Activated CD4-positive, CD25-positive, alpha-beta regulatory T cell (primary cell): ENCODE measurements around the gene SBNO2.
"Not testable (repeated sequence)": the region's sequence is repeated elsewhere in the genome, so short reads cannot be mapped to it uniquely, and the experiment has no call there.

Source experiments
- DNase-seq, 4 experiments: peaks; one replicate each; lab custom pipeline; 2025; lab: John Stamatoyannopoulos, UW

SBNO2 gene

DNA sequence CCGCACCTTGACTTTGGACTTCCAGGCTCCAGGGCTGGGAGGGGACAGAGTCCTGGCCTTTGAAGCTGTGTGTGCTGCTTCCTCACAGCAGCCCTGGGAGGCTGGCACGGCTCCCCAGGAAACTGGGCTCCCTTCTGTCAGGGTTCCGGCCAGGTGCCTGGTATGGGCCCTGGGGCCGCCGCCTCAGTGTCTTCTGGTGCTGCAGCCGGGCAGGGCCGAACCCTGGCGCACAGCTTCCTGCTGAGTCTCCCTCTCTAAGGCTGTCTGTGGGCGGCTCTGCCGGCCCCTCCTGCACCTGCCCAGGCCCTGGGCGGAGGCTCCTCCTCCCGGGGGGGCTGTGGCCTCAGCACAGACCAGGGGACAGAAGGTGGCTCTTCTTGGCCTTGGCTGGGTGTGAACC lies 37.9 kb downstream of the SBNO2 start:
- DNase-seq: no peak

- DNase-seq: no peak
Measured at GRCh38 chr19:1135454-1135853, 38.6 kb downstream of the SBNO2 start.

DNA sequence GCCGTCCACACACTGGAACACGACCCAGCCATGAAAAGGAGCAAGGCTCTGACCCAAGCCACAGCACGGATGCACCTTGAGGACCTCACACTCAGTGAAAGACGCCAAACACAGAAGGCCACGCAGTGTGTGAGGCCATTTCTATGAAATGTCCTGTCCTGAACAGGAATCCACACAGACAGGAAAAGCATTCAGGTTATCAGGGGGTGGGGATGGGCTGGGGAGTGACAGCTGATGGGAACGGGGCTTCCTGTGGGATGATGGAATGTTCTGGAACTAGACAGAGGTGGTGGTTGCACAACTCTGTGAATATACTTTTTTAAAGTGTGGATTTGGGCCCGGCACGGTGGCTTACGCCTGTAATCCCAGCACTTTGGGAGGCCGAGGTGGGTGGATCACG lies 39.6 kb downstream of the SBNO2 start:
- no peak for DNase-seq

- peak; percentile 33 to 55 (median 43) for DNase-seq
Measured at GRCh38 chr19:1133471-1133929, 40.6 kb downstream of the SBNO2 start.

DNA sequence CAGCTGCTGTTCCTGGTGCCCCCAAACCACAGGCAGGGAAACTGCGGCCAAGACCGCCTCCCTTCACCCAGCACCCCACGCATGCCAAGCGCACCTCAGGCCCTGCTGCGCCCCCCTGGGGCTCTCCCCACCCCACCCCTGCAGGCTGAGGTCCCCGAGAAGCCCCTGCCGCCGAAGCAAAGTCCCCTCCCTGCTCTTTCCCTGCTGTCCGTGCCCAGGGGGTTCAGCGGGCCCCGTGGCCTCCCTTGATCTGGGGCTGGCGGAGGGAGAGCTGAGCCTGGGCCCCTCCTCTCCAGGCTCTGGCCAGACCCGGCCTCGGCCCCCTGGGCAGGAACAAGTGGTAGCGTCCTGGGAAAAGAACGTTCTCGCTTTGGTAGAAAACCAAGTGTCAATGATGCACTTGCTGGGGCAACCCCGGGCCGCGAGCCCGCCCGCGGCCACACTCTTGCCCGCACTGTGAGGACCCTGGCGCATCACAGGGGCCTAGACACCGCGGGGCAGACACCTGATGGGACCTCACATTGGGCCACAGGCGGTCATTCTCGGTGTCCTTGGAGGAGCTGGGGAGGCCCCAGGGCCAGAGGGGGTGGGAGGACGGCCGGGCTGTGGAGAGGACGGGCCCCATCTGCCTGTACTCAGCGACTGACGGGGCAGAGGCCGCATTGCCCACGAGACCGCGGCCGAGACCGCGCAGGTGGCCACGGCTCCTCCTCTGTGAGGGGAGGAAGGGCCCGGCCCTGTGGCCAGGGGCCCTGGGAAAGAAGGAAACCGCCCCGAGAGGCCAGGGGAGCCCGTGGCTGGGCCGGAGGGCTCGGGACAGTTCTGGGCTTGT lies 41.3 kb downstream of the SBNO2 start:
- no peak for DNase-seq

- peak; percentile 77 to 89 (median 85) for DNase-seq
Measured at GRCh38 chr19:1131718-1132551, 42.1 kb downstream of the SBNO2 start.

DNA sequence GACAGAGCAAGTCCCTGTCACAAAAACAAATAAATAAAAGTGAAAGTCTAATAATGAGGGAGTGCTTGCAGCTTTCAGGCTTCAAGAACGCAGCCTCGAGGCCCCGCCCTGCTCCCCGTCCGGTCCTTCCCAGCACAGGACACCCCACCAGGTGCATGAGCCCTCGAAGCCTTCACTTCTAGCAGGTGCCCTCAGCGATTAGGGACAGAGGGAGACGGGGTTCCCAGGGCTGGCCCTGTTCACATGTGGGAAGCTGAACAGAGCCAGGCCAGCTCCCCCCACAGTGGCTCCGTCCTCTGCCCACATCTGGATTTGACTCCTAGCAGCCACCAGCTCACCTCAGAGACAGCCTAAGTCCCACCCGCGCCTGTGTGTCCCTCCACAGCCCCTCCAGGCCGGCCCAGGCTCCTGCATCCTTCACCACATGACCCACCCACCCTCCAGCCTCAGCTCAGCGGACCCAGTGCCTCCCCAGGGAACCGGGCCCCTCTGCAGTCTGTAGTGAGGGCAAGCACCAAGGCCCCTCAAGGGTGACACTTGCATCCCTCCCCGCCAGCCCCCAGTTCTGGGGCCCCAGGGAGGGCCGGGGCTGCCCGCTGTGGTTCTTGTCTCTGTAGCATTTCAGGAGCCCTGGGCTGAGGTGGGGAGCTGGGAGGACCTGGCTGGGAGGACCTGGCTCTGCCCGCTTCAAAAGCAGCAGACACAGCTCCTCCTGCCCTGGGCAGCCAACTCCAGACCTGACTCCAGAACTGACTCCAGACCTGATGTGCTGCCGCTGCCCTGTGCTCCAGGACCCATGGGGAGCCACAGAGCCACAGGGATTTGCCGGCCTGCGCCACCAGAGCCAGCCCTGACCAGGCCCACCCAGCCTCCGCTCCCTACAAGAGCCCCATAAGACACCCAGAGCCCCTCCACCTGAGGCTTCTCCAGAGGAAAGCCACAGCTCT lies 43.0 kb downstream of the SBNO2 start:
- peak in 3 of 4 experiments; percentile 36 to 62 (median 56) for DNase-seq

DNA sequence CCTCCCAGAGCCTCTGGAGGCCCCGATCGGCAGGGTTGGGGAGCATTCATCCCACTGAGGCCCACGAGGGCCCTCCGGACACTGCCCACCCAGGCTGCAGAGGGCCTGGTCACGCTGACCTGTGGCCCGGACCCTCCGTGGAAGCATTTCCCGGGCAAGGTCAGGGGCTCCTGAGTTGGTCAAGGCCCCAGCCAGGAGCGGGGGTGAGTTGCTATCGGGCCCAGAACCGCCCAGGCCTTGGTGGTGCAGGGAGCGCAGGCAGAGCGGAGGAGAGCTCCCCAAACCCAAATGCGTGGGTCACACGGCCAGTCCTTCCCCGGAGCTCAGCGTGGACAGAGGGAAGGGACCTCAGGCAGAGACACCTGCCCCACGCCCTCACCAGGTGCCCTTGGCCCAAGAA lies 44.5 kb downstream of the SBNO2 start:
- no peak for DNase-seq

DNA sequence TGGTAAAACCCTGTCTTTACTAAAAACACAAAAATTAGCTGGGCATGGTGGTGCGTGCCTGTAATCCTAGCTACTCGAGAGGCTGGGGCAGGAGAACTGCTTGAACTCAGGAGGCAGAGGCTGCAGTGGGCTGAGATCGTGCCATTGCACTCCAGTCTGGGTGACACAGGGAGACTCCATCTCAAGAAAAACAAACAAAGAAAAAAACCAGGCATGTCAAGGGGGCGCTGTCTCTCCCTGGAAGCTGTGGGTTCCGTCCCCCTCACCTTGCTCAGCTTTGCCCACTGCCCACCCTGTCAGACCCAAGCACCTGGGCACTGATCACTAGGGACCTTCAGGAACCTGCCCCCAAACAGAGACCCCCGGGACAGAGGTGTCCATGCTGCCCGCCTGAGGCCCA lies 45.0 kb downstream of the SBNO2 start:
- DNase-seq: not testable (repeated sequence)

DNA sequence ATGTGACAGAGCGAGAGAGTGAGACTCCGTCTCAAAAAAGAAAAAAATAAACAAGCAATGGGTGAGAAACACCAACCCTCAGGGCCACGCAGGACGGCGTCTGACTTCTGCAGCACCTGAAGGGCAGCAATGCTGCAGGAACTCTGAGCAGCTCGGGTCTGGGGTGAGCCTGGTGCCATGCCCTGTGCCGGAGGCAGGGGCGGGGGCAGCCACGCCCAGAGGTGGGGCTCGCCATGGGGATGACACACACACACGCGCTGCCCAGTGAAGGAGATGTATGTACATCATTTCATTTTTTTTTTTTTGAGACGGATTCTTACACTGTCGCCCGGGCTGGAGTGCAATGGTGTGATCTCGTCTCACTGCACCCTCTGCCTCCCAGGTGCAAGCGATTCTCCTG lies 46.0 kb downstream of the SBNO2 start:
- DNase-seq: no peak

DNA sequence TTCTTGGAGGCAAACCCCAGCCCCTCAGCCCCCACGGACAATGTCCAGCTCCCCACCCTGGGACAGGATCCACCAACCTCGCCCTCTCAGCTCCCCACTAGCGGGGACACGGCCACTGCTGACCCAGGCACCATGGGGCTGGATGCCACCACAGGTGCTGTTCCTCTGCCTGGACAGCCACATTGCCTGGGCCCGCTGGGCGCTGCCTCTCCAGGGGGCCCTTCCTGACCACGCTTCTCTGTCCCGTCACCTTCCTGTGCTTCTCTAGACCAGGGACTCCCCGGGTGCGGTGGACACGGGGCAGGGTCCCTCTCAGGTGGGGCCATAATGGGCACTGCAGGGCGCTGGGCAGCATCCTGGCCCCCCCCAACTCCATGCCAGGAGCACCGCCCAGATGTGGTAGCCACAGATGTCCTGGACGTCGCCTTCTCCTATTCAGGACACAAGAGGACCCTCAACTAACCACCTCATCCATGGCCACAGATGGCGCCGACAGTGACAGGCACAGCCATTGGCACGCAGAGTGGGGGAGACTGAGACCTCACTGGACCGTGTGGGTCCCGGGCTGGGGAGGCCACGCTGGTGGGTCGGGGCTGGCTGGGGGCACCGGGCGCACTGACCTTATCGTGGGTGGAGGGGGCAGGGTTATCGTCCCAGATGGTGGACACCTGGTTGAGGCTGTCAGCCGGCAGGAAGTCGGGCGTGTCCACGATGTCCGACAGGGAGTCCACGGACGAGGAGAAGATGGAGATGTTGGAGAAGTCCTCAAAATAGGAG lies 46.9 kb downstream of the SBNO2 start:
- no peak for DNase-seq

DNA sequence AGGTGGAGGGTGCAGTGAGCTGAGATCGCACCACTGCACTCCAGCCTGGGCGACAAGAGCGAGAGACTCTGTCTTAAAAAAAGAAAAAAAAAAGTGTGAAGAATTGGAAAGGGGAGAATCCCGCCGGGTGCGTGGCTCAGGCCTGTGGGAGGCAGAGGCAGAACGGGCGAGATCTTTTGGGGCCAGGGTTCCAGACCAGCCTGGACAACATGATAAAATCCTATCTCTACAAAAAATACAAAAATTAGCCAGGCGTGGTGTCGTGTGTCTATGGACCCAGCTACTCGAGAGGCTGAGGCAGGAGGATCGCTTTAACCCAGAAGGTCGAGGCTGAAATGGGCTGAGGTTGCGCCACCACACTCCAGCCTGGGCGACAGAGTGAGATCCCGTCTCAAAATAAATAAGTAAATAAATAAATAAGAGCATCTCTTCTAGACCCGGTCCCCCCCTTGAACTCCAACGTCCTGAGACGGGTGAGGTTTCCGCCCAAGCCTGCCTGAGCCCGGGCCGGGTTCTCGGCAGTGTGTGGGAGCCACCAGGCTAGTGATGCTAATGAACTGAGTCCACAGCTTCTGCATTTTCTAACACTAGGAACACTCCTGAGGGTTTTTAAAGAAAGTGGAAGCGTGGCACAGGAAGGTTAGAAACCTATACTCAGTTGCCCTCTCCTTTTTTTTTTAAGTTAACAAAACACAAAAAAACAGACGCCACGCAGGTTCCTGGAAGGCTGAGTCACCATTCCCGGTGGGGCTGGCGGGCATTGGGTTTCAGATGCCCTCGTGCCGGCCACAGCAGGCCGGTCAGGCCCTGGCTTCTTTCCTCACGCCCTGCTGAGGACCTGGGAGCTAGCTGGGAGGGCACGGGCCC lies 48.2 kb downstream of the SBNO2 start:
- no peak for DNase-seq

- no peak for DNase-seq
Measured at GRCh38 chr19:1123885-1124677, 50.0 kb downstream of the SBNO2 start.

- no peak for DNase-seq
Measured at GRCh38 chr19:1123381-1123780, 50.7 kb downstream of the SBNO2 start.

DNA sequence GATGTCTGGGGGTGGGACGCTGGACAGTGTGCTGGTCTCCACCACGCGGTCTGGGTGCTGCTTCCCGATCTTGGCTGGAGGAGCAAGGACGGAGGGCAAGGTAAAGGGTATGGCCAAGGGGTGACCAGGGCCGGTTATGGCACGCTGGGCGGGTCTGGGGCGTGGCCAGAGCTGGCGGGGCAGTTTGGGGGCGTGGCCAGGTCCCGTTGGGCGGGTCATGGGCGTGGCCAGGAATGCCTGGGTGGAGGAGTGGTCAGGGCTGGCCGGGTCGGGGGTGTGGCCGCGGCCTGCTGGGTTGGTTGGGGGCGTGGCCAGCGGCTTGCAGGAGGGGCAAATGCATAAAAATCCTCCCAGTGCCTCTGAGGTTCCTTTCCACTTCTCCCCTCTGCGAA lies 51.1 kb downstream of the SBNO2 start:
- DNase-seq: no peak

DNA sequence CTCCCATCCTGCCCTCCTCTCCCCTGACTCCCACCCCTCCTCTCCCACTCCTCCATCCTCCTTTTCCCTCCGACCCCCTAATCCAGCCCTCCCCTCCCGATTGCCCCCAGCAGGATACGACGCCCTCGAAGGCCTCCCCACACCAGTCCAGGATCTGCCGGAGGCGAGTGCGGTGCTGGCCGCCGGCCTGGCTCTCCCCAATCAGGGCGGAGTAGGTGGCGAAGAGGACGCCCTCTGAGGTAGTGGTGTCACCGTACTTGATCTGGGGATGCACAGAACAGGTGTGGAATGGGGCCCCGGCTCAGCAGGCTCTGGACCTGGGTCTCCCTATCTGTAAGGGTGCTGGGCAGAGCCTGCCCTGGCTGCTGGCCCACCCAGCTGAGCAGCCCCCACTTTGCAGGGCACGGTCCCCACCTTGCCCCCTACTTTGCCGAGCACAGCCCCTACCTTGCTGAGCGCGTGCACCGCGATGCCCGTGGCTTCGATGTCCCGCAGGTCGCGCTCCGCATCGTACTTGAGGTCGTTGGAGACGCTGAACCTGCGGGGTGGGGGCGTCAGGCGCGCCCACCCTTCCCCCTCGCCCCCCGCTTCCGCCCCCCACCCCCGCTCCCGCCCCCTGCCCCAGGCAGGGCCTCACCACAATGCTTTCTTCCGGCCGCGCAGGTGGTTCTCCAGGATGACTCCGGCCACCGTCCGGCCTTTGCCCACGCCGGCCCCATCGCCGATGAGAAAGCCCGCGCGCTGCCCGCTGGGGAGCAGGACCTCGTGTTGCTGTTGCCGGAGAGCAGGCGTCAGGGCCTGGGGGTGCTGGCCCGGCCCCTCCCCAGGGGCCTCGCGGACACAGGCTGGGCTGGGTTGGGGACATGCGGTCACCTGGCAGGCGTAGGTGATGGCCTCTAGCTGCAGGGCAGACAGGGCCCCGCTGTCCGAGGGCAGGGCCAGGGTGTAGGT lies 51.8 kb downstream of the SBNO2 start:
- no peak for DNase-seq

GRCh38 chr19:1121395-1121794 lies 52.7 kb downstream of the SBNO2 start:
- DNase-seq: no peak
